Fibroblast of the aortic adventitia (primary cell): Measurements from ENCODE around the gene OPCML. TPM values are rescaled to one million over a fixed set of nuclear protein-coding genes. Genes with fewer than 3 reads are reported as not detected.

Experiments used
- DNase-seq: peaks from one replicate; pipeline ENCODE4 v3.0.0-alpha.2; 2010; ENCODE audit warnings: low read depth
- H3K4me3 ChIP-seq: 2 replicates; pipeline ENCODE4 v1.5.1; 2011; ENCODE audit warnings: low read depth, mild to moderate bottlenecking, control low read depth, low read length, moderate library complexity
- total RNA-seq: library from RNA; depleted of rRNA; stranded (reverse); fragments of >200 nt; gene quantifications from 2 replicates; pipeline ENCODE4 v1.2.3, GENCODE V29; 2012; ENCODE audit warnings: low replicate concordance
- TF ChIP-seq, protein P1 (sequence below): IDR thresholded peaks from 2 replicates; pipeline ENCODE4 v1.5.1; 2011; ENCODE audit warnings: mild to moderate bottlenecking, low read length, control low read depth, inconsistent platforms; ENCODE audit not compliant: insufficient read depth

OPCML gene
- total RNA-seq, 1 donor: 0.18 TPM

DNA sequence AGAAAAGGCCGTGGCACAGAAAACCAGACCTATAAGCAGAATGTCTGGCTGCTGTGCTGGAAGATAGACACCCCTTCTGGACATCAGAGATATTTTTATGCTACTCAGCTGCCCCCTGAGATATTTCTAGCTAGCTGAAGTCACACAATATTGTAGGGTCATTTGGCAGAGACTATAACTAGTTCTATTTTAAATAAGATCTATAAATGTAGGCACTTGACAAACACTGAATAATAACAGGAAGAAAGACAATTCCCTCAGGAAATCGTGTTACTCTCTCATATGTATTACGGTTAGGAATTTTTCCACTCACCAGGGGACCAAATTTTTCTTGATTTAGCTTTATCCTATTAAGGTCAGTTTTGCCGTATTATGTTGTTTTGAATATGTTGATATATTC is 845.4 kb downstream of the OPCML start:
- TF ChIP-seq, protein P1, sequence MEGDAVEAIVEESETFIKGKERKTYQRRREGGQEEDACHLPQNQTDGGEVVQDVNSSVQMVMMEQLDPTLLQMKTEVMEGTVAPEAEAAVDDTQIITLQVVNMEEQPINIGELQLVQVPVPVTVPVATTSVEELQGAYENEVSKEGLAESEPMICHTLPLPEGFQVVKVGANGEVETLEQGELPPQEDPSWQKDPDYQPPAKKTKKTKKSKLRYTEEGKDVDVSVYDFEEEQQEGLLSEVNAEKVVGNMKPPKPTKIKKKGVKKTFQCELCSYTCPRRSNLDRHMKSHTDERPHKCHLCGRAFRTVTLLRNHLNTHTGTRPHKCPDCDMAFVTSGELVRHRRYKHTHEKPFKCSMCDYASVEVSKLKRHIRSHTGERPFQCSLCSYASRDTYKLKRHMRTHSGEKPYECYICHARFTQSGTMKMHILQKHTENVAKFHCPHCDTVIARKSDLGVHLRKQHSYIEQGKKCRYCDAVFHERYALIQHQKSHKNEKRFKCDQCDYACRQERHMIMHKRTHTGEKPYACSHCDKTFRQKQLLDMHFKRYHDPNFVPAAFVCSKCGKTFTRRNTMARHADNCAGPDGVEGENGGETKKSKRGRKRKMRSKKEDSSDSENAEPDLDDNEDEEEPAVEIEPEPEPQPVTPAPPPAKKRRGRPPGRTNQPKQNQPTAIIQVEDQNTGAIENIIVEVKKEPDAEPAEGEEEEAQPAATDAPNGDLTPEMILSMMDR: no peak
- no peak for DNase-seq
- no peak overlapping the region for H3K4me3 ChIP-seq

DNA sequence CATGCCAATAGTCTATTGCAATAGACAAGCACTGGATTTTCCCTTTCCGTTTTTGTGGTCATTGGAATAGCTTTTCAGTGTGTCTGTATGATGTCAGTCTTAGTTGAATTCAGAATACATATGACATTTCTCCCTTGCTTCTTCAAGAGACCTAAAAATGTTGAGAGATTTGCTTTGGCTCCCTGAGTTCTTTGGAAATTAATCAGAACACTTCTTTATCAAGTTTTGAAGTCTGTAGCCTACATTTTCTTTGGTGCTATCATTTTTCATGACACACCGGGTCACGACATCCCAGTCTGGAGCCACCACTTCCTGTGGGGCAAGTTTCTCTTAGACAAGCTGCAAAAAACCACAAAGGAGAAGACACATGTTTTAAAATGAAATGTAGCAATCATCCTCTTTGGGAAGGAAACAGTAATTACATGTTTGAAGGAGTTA is 847.1 kb downstream of the OPCML start:
- TF ChIP-seq, protein P1: no peak
- DNase-seq: no peak
- H3K4me3 ChIP-seq: no peak overlapping the region

DNA sequence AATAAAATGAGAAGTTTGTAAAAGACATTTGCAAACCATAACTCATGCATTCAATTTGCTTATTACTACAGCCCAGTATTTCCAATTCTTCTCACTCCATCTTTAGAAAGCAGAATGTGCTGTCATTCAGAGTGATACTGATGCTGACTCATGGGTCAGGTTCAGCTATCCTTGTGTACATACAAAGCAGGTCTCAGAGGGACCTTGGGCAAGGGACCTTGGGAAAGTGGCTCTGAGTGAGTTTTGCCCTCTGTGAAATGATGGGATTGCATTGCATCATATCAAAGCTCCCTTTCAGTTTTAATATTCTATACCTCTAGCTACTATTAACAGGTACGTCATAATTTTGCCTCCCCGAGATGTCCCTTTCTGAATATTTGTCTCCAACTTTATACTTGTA is 848.7 kb downstream of the OPCML start:
- DNase-seq: no peak
- H3K4me3 ChIP-seq: no peak overlapping the region
- TF ChIP-seq, protein P1: no peak

DNA sequence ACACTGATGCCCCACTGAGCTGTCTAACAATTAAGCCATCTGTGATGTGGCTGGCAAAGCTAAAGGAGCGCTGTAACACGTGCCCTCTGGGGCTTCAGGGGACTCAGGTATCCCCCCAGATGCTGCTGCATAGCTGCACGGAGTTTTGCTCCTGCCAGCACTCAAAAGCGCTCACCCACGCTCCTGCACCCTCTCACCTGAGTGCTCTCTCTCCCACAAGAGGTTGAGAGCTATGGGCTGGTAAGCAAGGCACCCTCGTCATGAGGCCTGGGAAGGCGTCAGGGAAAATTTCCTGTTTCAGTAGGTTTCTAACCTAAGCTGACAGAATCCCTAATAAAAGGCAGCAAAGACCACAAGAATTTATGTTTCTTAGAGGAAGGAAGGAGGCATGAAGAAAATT is 850.3 kb downstream of the OPCML start:
- no peak overlapping the region for H3K4me3 ChIP-seq
- no peak for DNase-seq
- TF ChIP-seq, protein P1: no peak

DNA sequence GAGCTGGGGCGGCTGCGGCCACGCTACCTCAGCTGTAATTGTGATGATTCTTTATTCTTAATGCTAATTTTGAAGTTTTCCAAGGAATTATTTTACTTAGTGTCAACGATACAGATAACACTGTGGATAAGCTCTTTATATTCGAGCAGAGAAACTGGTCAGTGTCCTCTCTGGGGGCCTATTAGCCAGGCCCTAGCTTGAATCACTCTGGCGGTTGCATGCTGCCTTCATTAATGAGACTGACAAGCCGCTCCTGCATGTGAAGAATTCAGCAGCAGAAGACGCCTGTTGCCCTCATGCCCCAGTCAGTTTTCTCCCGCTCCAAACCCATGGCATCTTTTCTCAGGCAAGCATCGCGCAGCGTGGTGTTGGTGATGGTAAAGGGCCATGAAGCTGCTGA is 851.7 kb downstream of the OPCML start:
- TF ChIP-seq, protein P1: no peak
- H3K4me3 ChIP-seq: no peak overlapping the region
- no peak for DNase-seq

DNA sequence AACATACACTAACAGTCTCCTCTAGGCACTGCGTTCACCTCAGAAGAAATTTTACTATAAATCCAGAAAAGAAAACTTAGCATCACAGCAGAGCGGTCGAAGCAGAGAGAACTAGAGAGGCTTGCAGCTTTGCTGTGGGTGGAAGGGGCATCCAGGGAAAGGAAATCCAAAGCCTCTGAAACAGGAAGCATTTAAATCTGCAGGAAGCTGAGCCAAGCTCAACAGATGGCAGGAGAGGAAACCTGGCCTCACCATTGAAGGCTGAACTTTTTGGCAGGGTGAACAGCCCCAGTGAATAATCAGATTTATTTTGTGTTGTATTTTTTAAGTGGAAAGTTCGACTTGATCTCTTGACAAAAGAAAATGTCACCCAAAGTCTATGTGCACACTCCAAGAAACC is 858.1 kb downstream of the OPCML start:
- DNase-seq: no peak
- H3K4me3 ChIP-seq: no peak overlapping the region
- TF ChIP-seq, protein P1: no peak

DNA sequence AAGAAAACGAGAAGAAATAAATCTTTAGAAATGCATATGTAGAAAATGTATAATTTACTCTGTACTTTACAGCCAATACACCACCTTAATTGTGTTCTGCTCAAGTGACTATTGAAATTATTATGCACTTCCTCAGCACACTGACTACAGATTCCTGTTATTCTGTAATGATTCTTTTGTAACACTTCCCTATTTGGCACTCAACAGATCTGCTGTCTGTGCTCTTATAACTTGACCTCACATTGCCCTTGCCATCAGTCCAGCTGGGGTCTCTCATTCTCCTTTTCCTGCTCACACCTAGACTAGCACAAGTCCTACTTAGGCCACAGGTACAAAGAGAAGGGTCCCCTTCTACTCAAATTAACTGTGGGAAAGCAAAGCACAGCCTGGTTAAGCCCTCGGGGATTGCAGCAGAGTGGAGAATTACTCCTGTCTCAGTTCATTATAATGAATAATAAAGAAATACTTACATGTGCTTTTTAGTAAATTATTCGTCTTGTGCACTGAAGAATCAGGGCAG is 860.4 kb downstream of the OPCML start:
- no peak overlapping the region for H3K4me3 ChIP-seq
- DNase-seq: no peak
- TF ChIP-seq, protein P1: no peak
